LNCAP (cell line): ENCODE data around the gene RELL1.

Experiments used
- TF ChIP-seq, protein P1 (sequence below): fragments of 450-650 bp; IDR thresholded peaks from 2 replicates; pipeline ENCODE4 v1.5.1; 2017; ENCODE audit warnings: mild to moderate bottlenecking

Gene RELL1

DNA sequence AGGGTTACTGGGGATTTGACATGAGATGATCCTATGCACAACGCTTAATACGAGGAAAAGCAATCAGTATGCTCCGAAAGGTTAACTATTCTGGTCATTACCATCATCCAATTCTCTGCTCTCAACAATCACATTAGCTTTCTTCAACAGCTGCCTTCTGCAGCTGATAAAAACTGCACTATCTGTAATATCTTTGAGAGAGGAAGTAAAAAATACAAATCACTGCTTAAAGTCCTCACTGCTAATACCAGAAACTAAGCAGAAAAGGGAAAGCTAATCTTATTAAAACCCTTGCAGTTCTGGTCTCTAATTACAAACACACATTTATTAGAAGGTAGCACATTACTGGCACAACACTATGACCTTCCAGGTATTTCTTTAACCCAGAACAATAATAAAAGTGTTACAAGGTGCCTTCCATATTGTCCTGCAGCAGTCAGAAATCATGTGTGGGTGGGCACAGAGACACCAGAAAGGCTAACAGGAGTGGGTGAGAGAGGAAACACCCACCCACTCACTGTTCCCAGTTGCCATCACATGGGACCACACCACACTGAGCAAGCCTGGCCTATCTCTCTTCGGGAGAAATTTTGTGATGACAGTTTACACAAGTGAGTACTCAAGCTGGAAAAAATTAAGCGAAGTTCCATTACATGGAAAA is 71.0 kb downstream of the RELL1 start:
- TF ChIP-seq, protein P1, sequence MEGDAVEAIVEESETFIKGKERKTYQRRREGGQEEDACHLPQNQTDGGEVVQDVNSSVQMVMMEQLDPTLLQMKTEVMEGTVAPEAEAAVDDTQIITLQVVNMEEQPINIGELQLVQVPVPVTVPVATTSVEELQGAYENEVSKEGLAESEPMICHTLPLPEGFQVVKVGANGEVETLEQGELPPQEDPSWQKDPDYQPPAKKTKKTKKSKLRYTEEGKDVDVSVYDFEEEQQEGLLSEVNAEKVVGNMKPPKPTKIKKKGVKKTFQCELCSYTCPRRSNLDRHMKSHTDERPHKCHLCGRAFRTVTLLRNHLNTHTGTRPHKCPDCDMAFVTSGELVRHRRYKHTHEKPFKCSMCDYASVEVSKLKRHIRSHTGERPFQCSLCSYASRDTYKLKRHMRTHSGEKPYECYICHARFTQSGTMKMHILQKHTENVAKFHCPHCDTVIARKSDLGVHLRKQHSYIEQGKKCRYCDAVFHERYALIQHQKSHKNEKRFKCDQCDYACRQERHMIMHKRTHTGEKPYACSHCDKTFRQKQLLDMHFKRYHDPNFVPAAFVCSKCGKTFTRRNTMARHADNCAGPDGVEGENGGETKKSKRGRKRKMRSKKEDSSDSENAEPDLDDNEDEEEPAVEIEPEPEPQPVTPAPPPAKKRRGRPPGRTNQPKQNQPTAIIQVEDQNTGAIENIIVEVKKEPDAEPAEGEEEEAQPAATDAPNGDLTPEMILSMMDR: no peak

DNA sequence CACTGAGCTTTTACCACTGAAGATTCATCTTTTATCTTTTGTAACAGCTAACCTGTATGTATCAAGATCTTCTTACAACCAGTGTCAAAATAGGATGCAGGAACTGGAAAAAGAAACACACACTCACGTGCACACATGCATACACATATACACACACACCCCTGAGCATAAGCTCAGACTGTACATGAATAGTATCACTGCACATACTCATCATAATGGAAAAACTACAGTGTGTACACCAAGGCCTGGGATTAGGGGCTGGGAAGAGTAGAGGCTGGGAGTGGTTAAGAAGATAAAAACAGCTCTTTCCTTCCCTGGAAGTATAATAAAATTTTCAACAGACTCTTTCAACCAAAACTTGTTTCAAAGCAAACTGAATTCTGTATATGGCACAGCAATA is 73.4 kb downstream of the RELL1 start:
- TF ChIP-seq, protein P1: no peak

DNA sequence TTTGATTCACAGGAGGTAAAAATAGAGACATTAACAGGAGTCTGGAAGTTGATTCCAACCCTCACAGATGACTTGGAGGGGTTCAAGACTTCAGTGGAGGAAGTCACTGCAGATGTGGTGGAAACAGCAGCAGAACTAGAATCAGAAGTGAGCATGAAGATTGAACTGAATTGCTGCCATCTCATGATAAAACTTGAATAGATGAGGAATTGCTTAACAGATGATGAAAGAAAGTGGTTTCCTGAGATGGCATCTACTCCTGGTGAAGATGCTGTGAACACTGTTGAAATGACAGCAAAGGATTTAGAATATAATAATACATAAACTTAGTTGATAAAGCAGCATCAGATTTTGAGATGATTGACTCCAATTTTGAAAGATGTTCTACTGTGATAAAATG is 76.5 kb downstream of the RELL1 start:
- TF ChIP-seq, protein P1: no peak

DNA sequence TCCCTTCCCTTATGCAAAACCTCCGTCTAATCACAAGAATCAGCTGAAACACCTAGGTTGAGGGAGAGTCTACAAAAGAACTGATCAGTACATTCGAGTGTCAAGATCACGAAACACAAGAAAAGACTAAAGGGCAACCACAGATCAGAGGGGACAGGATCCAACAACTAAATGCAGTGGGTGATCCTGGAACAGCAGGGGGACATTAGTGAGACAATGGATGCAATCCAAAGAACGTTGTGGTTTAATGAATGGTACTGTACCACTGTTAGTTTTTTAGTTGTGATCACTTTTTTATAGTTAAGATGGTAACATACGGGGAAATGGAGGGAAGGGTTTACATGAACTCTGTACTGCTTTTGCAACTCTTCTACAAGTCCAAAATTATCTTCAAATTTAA is 79.2 kb downstream of the RELL1 start:
- TF ChIP-seq, protein P1: no peak

DNA sequence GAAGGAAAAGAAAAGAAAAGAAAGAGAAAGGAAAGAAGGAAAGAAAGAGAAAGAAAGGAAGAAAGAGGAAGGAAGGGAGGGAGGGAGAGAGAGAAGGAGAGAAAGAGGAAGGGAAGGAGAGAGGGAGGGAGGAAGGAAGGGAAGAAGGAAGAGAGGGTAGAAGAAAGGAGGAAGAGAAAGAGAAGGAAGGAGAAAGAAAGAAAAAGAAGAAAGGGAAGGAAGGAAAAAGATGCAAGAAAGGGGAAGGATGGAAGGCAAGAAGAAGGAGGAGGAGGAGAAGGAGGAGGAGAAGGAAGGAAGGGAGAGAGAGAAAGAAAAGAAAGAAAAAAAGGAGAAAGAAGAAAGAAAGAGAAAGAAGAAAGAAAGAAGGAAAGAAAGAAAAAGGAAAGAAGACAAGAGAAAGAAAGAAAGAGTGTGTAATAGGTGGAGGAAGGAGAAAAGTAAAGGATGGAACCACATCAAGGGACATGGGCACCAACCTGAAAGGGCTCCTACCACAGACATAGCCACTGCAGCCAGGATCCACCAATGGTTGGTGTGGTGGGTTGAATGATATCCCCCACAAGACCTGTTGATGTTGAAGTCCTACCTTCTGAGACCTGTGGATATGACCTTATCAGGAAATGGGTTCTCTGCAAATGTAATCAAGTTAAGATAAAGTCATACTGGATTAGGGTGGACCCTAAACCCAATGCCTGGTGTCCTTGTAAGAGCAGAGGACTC is 80.2 kb downstream of the RELL1 start:
- TF ChIP-seq, protein P1: no peak

DNA sequence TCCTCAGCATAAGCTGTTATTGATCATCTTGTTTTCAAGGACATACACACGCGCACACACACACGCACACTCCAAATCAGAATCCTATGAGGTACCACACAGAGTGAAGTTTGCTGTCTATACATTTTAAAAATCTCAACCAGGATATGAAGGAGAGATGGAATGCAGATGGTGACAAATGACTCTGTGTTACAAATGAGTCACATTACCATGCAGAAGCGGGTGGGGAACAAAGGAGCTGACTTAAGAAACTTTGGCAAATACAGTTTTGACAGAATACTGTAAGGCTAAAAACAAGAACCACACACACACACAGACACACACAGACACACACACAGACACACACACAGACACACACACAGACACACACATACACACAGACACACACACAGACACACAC is 81.7 kb downstream of the RELL1 start:
- TF ChIP-seq, protein P1: no peak

DNA sequence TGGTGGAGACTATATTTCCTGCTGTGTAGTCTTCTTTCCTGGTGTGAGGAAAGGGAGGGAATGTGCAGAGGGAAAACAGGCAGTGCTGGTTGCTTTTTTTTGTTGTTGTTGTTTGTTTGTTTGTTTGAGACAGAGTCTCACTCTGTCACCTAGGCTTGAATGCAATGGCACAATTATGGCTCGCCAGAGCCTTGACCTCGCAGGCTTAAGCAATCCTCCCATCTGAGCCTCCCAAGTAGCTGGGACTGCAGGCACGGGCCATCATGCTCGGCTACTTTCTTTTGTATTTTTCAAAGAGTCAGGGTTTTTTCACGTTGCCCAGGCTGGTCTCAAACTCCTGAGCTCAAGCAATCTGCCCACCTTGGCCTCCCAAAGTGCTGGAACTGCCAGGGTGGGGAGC is 82.5 kb downstream of the RELL1 start:
- TF ChIP-seq, protein P1: no peak
